DND-41 (cell line): Measurements from ENCODE around the gene ZNF236.

ENCODE experiments used
- ATAC-seq: fragments of 200-7000 bp; cut with Tn5 transposase; 3 replicates; pipeline ENCODE4 v1.9.1; 2021; ENCODE audit warnings: low read depth; ENCODE audit not compliant: insufficient read depth
- DNase-seq: peaks from one replicate; pipeline ENCODE4 v3.0.0-alpha.2; 2020
- H2AFZ ChIP-seq: 2 replicates; pipeline ENCODE4 v1.6.0; 2012; ENCODE audit warnings: low read depth, low read length
- H3K27ac ChIP-seq: 2 replicates; pipeline ENCODE4 v1.5.1; 2012; ENCODE audit warnings: low read length, inconsistent platforms
- H3K27me3 ChIP-seq: fragments of 200-600 bp; sonication (generic); 2 replicates; pipeline ENCODE4 v1.6.0; 2012; ENCODE audit warnings: low read length, mild to moderate bottlenecking, inconsistent platforms; ENCODE audit not compliant: insufficient read depth, poor library complexity
- H3K36me3 ChIP-seq: 2 replicates; pipeline ENCODE4 v1.5.1; 2012; ENCODE audit warnings: low read length, inconsistent platforms; ENCODE audit not compliant: insufficient read depth
- H3K4me1 ChIP-seq: 2 replicates; pipeline ENCODE4 v1.5.1; 2012; ENCODE audit warnings: mild to moderate bottlenecking, low read length; ENCODE audit not compliant: insufficient read depth
- H3K4me2 ChIP-seq: 2 replicates; pipeline ENCODE4 v1.6.0; 2012; ENCODE audit warnings: mild to moderate bottlenecking, moderate library complexity, low read length, inconsistent platforms; ENCODE audit not compliant: insufficient read depth
- H3K4me3 ChIP-seq, 2 experiments: fragments of 200-600 bp in 1 of 2; shearing (Covaris generic) in 1 of 2; 2 replicates each; pipeline ENCODE4 v1.5.1; 2012 to 2016; ENCODE audit warnings: inconsistent platforms in 2 of 2, low read length in 2 of 2, mild to moderate bottlenecking in 2 of 2, low read depth in 1 of 2, moderate library complexity in 1 of 2
- H3K79me2 ChIP-seq: 2 replicates; pipeline ENCODE4 v1.6.0; 2012; ENCODE audit warnings: low read length, inconsistent platforms; ENCODE audit not compliant: insufficient read depth
- H3K9ac ChIP-seq: 2 replicates; pipeline ENCODE4 v1.6.0; 2012; ENCODE audit warnings: low read depth, mild to moderate bottlenecking, inconsistent platforms, low read length, moderate library complexity
- H3K9me3 ChIP-seq: 2 replicates; pipeline ENCODE4 v1.5.1; 2012; ENCODE audit warnings: low read length, moderate library complexity, mild to moderate bottlenecking, inconsistent platforms; ENCODE audit not compliant: insufficient read depth, severe bottlenecking
- H4K20me1 ChIP-seq: 2 replicates; pipeline ENCODE4 v1.6.0; 2012; ENCODE audit warnings: low read length; ENCODE audit not compliant: insufficient read depth
- CTCF ChIP-seq: IDR thresholded peaks from 2 replicates; pipeline ENCODE4 v1.5.1; 2012; ENCODE audit warnings: borderline replicate concordance, low read length, moderate library complexity, mild to moderate bottlenecking; ENCODE audit not compliant: poor library complexity, severe bottlenecking; ENCODE audit errors: extremely low read depth
- EZH2 ChIP-seq: IDR thresholded peaks from 3 replicates; pipeline ENCODE4 v1.6.1; 2012; ENCODE audit warnings: borderline replicate concordance, low read depth, mild to moderate bottlenecking, moderate library complexity, low read length, inconsistent platforms; ENCODE audit not compliant: severe bottlenecking

The ZNF236 gene

GRCh38 chr18:76982841-76983583, 160.7 kb downstream of the ZNF236 start:
- peak; percentile 85 for DNase-seq
- H3K4me1 ChIP-seq, result peaks cover 5% of the 10 kb centered on the region; the same call in 1 of the 2 replicates
- H2AFZ ChIP-seq, result 0 out of 2 replicates have a peak overlapping the region, but pooled peaks have one; percentile 3

DNA sequence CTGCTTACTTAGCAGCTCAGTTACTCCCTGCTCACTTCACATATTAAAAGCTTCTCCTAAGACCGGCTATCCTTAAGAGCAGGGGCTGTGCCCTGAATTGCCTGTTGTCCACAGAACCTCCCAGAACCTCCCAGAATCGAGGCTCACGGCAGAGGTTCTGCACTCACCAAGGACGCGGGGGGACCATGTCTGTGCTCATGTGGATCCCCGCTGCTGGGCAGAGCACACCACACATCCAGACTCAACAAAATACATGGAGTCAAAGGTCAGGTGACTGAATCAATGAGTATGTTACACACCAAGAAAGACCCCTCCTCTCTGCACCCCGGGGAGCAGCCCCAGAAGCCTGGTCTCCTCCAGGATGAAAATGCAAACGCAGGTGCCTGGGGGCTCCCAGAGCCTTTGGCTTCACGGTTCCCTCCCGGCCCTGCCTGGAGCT, 161.3 kb downstream of the ZNF236 start:
- H3K4me2 ChIP-seq, result no peak overlapping the region
- DNase-seq, result no peak
- H3K4me3 ChIP-seq, result no peak overlapping the region
- peaks cover 2% of the 10 kb centered on the region; the same call in 1 of the 2 replicates for H3K36me3 ChIP-seq
- H2AFZ ChIP-seq, result 0 out of 2 replicates have a peak overlapping the region, but pooled peaks have one; percentile 3
- H3K9ac ChIP-seq, result no peak overlapping the region
- H3K4me1 ChIP-seq, result peaks cover 5% of the 10 kb centered on the region; the same call in 1 of the 2 replicates
- peak overlapping the region; percentile 40 for H3K27ac ChIP-seq
- TF ChIP-seq EZH2 (no peak), CTCF (no peak)
- H3K9me3 ChIP-seq, result no peaks in the 10 kb centered on the region
- H3K79me2 ChIP-seq, result no peaks in the 10 kb centered on the region
- no peaks in the 10 kb centered on the region for H3K27me3 ChIP-seq
- peak; percentile 22; the same call in 2 of the 3 replicates for ATAC-seq
- no peaks in the 10 kb centered on the region for H4K20me1 ChIP-seq

More at GRCh38 chr18:76982841-76983583, 160.7 kb downstream of the ZNF236 start:
- H3K9ac ChIP-seq, result no peak overlapping the region
- no peaks in the 10 kb centered on the region for H3K9me3 ChIP-seq
- H3K4me2 ChIP-seq, result no peak overlapping the region
- no peaks in the 10 kb centered on the region for H3K27me3 ChIP-seq
- peak; percentile 93 for TF ChIP-seq CTCF
- no peak for TF ChIP-seq EZH2
- H3K27ac ChIP-seq, result peak overlapping the region; percentile 40
- H3K79me2 ChIP-seq, result no peaks in the 10 kb centered on the region
- no peak overlapping the region for H3K4me3 ChIP-seq
- H3K36me3 ChIP-seq, result peaks cover 2% of the 10 kb centered on the region; the same call in 1 of the 2 replicates
- peak; percentile 94 for ATAC-seq
- H4K20me1 ChIP-seq, result no peaks in the 10 kb centered on the region

DNA sequence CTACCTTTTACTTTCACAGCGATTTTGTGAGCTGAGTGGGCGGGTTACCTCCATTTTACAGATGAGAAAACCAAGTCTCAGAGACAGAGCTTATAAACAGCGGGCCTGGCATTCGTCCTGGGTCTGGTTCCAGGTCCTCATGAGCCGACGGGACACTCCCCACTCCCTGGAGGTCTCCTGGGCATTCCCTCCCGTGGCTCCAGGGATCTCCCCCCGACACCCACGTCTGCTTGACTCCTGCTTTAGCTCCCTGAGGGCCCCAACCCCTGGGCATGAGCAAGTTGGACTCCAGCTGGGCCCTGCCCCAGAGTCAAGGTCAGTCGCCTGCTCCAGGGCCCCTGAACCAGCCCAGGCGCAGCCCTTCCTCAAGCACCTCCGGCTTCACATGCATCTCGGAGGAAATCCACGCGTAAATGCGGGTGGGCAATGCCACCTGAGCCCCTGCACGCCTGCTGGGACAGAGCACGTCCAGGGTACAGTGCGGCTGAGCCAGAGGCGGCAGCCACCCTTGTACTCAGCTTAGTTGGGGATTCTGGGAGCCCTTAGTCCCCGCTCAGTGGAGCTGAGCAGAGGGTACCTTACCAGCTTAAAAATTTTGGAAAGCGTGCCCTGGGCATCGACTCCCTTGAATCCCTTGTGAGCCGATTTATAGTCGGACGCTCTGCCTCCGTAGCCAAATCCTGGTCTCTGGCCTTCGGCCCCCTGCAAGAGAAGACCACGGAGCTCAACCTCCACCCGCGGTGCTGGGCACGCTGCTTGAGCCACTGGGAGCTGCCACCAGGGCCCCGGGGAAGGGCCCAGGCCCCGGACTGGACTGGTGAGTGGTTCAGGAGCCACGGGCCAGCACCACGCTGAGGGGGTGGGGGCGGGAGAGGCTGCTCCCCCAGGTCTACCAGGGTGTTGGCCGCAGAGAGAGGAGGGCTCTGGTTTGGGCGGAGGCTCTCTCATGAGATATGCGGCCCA, 162.1 kb downstream of the ZNF236 start:
- TF ChIP-seq EZH2 (no peak), CTCF (no peak)
- no peaks in the 10 kb centered on the region for H3K27me3 ChIP-seq
- H3K27ac ChIP-seq, result no peak overlapping the region
- H3K79me2 ChIP-seq, result no peaks in the 10 kb centered on the region
- H3K4me1 ChIP-seq, result peaks cover 5% of the 10 kb centered on the region; the same call in 1 of the 2 replicates
- no peaks in the 10 kb centered on the region for H4K20me1 ChIP-seq
- H3K9me3 ChIP-seq, result no peaks in the 10 kb centered on the region
- H3K9ac ChIP-seq, result no peak overlapping the region
- H2AFZ ChIP-seq, result no peak overlapping the region
- DNase-seq (no peak), ATAC-seq (no peak)
- no peaks in the 10 kb centered on the region for H3K36me3 ChIP-seq
- no peak overlapping the region for H3K4me2 ChIP-seq
- no peak overlapping the region for H3K4me3 ChIP-seq
